HG02571 (cell line): ENCODE results near the gene MAEA.
A peak's percentile ranks its signal among the peaks of the same experiment; 100 is the strongest.

Source experiments
- ATAC-seq: cut with Tn5 transposase; IDR thresholded peaks from one replicate; pipeline ENCODE4 v1.9.1; 2021; ENCODE audit warnings: mild to moderate bottlenecking, moderate library complexity; ENCODE audit not compliant: unreplicated experiment

Gene MAEA

GRCh38 chr4:1289207-1290164, at the start of gene MAEA:
TSS of gene MAEA (plus strand) at chr4:1289891. CDS start at chr4:1289914, 23 bp downstream.
- ATAC-seq: peak; percentile 95

DNA sequence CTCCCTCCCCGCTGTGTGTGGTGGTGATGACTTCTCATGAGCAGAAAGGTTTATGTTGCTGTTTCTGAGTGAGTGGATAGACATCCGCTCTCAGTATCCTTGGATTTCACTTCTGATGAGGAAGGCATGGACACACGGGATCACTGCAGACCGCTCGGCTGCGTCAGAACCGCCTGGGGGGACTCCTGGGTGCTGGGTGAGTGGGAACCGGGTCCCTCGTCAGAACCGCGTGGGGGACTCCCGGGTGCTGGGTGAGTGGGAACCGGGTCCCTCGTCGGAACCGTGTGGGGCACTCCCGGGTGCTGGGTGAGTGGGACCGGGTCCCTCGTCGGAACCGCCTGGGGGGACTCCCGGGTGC, 49.8 kb upstream of the MAEA start:
- ATAC-seq: no peak

- no peak for ATAC-seq
These were observed 48.8 kb upstream of the MAEA start for GRCh38 chr4:1240721-1241465.

DNA sequence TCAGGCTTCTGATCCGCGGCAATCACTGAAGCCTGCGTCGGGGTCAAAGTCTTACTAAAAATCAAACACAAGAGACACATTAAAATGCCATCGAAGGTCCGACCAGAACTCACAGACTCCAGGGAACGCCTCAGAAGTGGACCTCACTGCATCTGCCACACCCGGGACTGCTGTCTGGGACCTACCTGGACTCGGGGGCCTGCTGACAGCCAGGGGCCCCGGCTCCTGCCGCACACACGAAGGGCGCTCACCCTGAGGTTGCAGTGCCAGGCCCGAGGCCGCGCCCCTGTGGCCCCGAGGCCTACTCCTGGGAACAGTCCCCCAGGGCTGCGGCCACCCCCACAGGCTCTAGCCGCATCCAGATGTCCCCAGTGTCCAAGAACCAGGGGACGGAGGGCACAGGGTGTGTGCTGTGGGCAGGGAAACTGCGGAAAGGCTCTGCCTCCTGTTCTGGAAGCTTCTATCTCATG, 48.2 kb upstream of the MAEA start:
- no peak for ATAC-seq

DNA sequence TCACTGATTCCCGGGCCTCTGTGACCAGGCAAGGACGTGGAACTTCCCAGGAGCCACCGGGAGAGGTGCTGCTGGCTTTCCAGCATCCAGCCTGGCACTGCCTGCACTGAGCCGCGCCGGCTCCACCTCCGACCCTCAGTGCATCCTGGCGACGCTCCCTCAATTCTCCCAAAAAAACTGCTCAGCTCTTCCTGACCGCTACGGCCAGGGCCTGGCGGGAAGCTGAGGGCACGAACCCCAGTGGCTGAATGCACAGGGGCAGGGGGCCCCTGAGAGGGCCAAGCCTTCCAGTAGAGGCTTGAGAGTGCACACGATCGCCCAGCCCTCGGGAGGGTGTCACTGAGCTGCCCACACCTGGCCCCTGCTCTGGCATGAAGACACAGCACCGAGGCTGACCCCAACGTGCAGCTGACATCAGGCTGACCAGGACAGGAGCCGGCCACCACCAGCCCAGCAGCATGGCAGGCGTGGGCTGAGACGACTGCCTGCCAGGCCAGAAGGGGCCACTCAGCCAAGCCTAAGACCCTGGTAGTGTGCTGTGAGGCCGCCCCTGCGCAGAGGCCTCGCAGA, 47.7 kb upstream of the MAEA start:
- ATAC-seq: no peak

GRCh38 chr4:1242506-1243450, 46.9 kb upstream of the MAEA start:
- no peak for ATAC-seq

DNA sequence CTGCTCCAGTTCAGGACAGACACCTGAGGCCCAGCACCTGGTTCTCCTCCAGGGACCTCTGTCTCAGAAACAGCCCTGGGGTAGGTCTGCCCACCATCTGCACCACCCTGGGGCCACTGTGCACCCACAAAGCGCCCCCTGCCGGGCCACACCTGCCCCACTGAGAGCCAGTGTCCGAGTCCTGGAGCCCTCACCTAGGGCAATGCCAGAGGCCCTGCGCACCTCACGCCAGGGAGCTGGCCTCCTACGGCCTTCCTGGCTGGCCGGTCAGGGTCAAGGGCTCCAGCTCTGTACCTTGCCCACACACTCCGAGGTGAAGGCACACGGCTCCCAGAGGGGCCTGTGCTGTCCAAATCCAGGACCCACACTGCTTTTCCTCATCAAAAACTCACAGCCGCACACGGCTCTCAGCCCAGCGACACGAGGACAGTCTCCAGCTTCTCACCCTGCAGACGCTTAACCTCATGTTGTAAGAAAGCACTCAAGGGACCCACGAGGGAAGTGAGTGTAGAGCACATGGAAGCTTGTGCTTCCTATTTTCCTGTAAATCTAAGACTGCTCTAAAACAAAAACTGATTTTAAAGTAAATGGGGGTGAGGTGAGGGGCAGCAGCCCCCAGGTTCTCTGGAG, 46.1 kb upstream of the MAEA start:
- no peak for ATAC-seq

DNA sequence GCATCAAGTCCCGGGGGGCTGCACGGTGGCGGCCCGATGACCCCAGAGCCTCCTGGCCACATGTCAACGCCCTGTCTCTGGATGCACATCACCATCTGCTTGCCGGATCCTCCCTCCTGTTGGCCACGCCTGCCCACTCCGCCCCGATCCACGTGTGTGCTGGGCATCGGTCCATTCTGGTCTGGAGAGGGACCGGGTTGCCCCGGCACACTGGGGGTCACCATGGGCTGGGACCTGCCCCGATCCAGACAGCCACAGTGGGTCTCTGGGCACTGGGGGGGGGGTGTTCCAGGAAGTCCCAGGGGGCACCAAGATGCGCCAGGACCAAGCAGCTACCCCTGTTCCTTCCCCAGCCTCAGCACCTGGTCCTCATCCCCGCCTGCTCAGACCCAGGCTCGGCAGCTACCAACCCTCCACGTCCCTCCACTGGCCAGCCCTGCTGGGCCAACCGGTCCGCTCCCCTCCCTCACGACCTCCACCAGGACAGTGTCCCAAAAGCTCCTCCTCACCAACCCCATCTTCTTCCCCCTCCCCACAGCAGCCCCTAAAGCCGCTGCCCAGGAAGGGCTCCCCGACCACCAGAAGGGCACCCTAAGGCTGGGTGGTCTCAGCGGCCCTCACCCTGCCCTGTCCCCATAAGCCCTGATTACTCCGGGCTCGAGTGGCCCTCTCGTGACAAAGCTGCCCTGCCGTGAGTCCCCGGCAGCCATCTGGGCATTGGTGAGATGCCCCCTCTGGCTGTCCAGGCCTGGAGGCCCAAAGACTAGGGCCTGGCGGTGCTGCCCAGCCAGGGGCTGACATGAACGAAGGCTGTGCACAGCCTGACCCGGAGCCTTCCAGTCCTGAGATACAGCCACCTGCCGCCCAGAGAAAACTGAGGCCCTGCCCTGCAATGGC, 45.4 kb upstream of the MAEA start:
- ATAC-seq: no peak

- ATAC-seq: no peak
These were observed 44.7 kb upstream of the MAEA start for GRCh38 chr4:1244978-1245471.

GRCh38 chr4:1245481-1246051, 44.1 kb upstream of the MAEA start:
- no peak for ATAC-seq

DNA sequence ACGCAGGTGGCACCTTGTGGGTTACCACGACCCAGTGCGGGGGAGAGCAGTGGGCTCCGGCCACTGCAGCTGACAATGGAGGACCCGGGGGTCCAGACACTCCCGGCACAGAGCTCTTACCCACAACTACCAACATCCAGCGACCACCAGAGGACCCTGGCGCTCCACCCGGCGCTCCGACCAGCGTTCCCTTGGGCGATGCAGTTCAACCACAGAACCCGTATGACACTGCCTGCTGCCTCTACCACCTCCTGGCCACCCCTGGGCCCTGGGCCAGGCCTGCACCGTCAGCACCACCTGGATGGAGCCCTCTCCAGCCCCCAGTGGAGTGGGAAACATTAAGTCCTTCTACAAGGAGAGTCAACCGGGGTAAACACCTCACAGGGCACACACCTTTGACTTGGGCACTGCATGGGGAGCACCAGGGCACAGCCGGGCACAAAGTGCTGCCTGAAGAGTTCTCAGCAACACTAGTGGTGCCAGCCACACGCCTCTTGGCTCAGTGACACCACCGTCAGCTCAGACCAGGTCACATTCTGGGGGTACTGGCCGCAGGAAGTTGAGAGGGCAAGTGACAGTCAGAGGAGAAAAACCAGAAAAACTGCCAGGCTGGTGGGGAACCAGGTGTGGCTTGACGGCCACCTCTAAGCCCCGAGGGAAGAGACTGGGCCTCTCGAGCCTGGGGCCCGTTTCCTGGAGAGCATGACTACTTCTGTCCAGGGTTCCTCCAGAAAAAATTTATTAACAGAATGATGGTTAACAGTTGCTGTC, 43.4 kb upstream of the MAEA start:
- ATAC-seq: no peak

GRCh38 chr4:1246901-1247863, 42.5 kb upstream of the MAEA start:
- no peak for ATAC-seq

GRCh38 chr4:1247864-1248244, 41.8 kb upstream of the MAEA start:
- ATAC-seq: peak; percentile 11

- ATAC-seq: peak; percentile 34
These were observed 41.2 kb upstream of the MAEA start, which contains the start of gene CTBP1 for GRCh38 chr4:1248245-1249147. TSS of gene CTBP1 (minus strand) at chr4:1249130. CDS start at chr4:1241331, 7,799 bp downstream.

- peak; percentile 49 for ATAC-seq
These were observed 40.5 kb upstream of the MAEA start for GRCh38 chr4:1249148-1249730.
